Measurements from ENCODE around the gene MOCS3. TPM values are rescaled to one million over a fixed set of nuclear protein-coding genes. Genes with fewer than 3 reads are reported as not detected.

Gene MOCS3
- total and polyA plus RNA-seq, 2 of the 4 experiments (the other 2 are of a cell fraction): 3.3 to 9.9 TPM

DNA sequence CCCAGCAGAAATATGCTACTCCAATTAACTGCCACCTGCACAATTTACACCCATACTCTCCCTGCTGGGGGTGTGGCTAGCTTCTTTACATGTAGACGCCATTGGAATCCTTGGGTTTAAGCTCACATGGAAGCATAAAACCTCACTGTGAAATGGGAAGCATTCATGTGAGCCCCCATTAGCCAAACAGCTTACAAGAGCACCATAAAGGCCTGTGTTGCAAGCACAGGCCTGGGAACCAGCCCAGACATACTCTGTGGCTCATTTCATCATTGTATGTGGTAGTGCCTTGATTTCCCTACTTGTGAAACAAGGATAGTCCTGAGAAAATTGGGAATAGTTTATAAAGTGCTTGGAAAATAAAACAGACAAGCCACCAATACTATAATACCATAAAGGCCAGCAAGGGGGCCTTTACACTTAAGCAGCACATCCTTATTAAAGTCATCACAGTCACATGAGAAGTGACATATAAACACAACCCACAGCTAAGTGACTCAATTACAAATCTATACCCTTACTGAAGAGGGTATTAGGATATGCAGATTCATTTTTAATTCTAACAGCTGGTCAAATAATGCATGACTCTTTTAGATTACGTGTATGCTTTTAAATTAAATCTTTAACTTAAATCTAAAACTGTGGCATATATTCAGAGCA, 34.2 kb upstream of the MOCS3 start:
- TF ChIP-seq SMC3 (IDR thresholded peaks at IDR 0.05; ENCODE audit: low read depth, low read length): no peak
- TF ChIP-seq RCOR1 (IDR thresholded peaks at IDR 0.05; ENCODE audit: insufficient replicate concordance, low read length): no peak
- TF ChIP-seq RFX5 (IDR thresholded peaks at IDR 0.05; ENCODE audit: low read depth, low read length): no peak
- TF ChIP-seq RAD21 (IDR thresholded peaks at IDR 0.05; ENCODE audit: low read length): no peak
- Histone ChIP-seq H4K20me1 (ENCODE audit: insufficient read depth, low read length) (peaks cover 94% of the 10 kb centered on the region), H4K5ac (ENCODE audit: low read depth, low read length) (no peak overlapping the region), H3K27ac (ENCODE audit: insufficient read depth, low read length) (no peak overlapping the region), H2BK120ac (ENCODE audit: low read depth, low read length) (no peak overlapping the region), H3K9me1 (ENCODE audit: insufficient read depth, low read length) (peaks cover 12% of the 10 kb centered on the region), H2BK5ac (ENCODE audit: low read depth, low read length, poor library complexity, severe bottlenecking) (no peak overlapping the region), H3K36me3 (ENCODE audit: control insufficient read depth, insufficient read depth, low read length) (peaks cover 14% of the 10 kb centered on the region), H3K4me3 (ENCODE audit: insufficient read depth, low read depth, low read length) (no peak overlapping the region), H3K4me1 (ENCODE audit: control insufficient read depth, insufficient read depth, low read length) (peaks cover 16% of the 10 kb centered on the region), H3K9ac (ENCODE audit: low read depth, low read length) (no peak overlapping the region), H2BK20ac (ENCODE audit: low read depth, low read length) (no peak overlapping the region), H2AFZ (replicated peaks; ENCODE audit: low read length, poor library complexity) (no peak overlapping the region), H3K27me3 (ENCODE audit: control insufficient read depth, insufficient read depth, low read length) (no peaks in the 10 kb centered on the region), H3K4me2 (ENCODE audit: low read depth, low read length) (0 out of 2 replicates have a peak overlapping the region, but pooled peaks have one; percentile 54), H2AK5ac (ENCODE audit: low read depth, low read length) (no peak overlapping the region), H3K18ac (ENCODE audit: low read depth, low read length) (no peak overlapping the region), H2AK9ac (replicated peaks; ENCODE audit: low read depth, low read length, poor library complexity) (no peak overlapping the region), H3K14ac (replicated peaks; ENCODE audit: low read depth, low read length) (no peak overlapping the region), H3K9me3 (ENCODE audit: control insufficient read depth, insufficient read depth, low read length) (no peaks in the 10 kb centered on the region), H3K4ac (ENCODE audit: low read depth, low read length) (no peak overlapping the region), H3K56ac (ENCODE audit: extremely low read depth, insufficient read depth, low read length) (no peak overlapping the region), H3K79me1 (ENCODE audit: low read depth in 1 of 2, low read length in 2 of 2) (peaks cover 3 to 47% of the 10 kb centered on the region in 2 experiments; a peak in 3 of 4 replicates), H4K8ac (ENCODE audit: low read depth in 2 of 2, low read length in 2 of 2) (no peak overlapping the region), H4K91ac (ENCODE audit: insufficient read depth, low read depth, low read length) (no peak overlapping the region), H3K23ac (ENCODE audit: low read depth, low read length) (no peak overlapping the region), H2BK15ac (ENCODE audit: low read depth, low read length) (no peak overlapping the region)
- DNase-seq (peak; percentile 43), ATAC-seq (ENCODE audit: low read depth) (peak; percentile 25)
- dilution Hi-C loops (cut with HindIII; ENCODE audit: low sequenced_read_pairs, unreplicated experiment) (loop anchor here (25.0 kb wide), 1 partner anchor 112 kb away; no protein-coding TSS in a partner anchor), intact Hi-C loops (cut with micrococcal nuclease) (no loop called here), in situ Hi-C loops (cut with MboI; ENCODE audit: low sequenced_read_pairs) (no loop called here)
- no CpG with 5 or more reads among the region's 2 CpGs for WGBS, 2 experiments (ENCODE audit: extremely low coverage in 2 of 2, insufficient read length in 1 of 2)
- CTCF ChIA-PET: interaction anchor here (2.7 kb wide), 1 partner anchor 130 kb away, joined by 10 read pairs; the partner anchor contains the start of gene BCAS4
- BruUV-seq (replicated peaks): no TSS peak
- POLR2A ChIA-PET (ENCODE audit: unreplicated experiment): no interaction called here
